Neuron (in vitro differentiated cells): ENCODE results near the gene CLCA2.

Experiments
- H2AFZ ChIP-seq: one replicate; pipeline ENCODE4 v1.6.1; 2013; ENCODE audit warnings: low read depth, mild to moderate bottlenecking, inconsistent platforms, low read length, moderate library complexity
- H3K27me3 ChIP-seq: one replicate; pipeline ENCODE4 v1.6.1; 2013; ENCODE audit warnings: low read length; ENCODE audit not compliant: insufficient read depth
- H3K36me3 ChIP-seq: one replicate; pipeline ENCODE4 v1.6.1; 2013; ENCODE audit warnings: low read length; ENCODE audit not compliant: insufficient read depth
- H3K4me1 ChIP-seq: one replicate; pipeline ENCODE4 v1.6.1; 2013; ENCODE audit warnings: low read length; ENCODE audit not compliant: insufficient read depth
- H3K4me3 ChIP-seq: 2 replicates; pipeline ENCODE4 v1.5.1; 2013; ENCODE audit warnings: mild to moderate bottlenecking, low read length, moderate library complexity
- H3K9me3 ChIP-seq: one replicate; pipeline ENCODE4 v1.6.1; 2013; ENCODE audit warnings: low read length

CLCA2 gene

DNA sequence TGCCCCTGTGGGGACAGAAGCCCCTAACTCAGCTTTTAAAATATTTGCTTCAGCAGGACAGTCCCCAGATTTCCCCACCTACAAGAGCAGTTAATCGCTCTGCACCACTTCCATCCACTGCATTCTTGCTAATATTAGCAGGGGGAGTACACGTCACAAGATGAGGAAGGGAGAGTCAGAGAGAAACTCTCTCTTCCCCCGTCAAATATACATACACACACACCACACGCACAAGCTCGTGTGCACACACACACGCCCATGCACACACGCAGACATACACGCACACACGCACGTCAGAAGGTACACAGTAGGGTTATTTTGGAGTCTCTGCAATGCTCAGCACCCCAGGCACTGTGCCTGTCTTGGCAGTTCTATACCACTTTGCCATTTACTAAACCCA is 46.9 kb downstream of the CLCA2 start:
- no peak overlapping the region for H3K4me3 ChIP-seq
- H3K36me3 ChIP-seq = no peaks in the 10 kb centered on the region
- no peak overlapping the region for H2AFZ ChIP-seq
- H3K27me3 ChIP-seq = no peaks in the 10 kb centered on the region
- H3K4me1 ChIP-seq = no peaks in the 10 kb centered on the region
- no peaks in the 10 kb centered on the region for H3K9me3 ChIP-seq

DNA sequence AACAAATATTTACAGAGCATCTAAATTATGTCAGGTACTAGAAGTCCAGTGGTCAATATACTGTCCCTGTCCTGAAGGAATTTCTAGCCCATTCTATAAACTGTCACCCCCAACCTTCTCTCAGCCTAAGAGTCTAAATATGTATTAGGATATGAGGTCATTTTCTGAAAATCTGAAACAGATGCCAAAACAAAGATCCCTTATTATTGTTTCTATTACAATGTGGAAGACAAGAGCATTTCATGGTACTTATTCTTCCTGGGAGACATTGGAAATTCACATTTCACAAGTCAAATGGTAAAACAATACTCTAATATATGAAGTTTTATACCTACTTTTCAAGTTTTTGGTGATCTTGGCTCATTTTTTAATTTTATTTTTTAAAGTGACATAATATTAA is 47.3 kb downstream of the CLCA2 start:
- no peaks in the 10 kb centered on the region for H3K27me3 ChIP-seq
- H3K9me3 ChIP-seq = no peaks in the 10 kb centered on the region
- H3K36me3 ChIP-seq = no peaks in the 10 kb centered on the region
- H2AFZ ChIP-seq = no peak overlapping the region
- H3K4me3 ChIP-seq = no peak overlapping the region
- H3K4me1 ChIP-seq = no peaks in the 10 kb centered on the region

DNA sequence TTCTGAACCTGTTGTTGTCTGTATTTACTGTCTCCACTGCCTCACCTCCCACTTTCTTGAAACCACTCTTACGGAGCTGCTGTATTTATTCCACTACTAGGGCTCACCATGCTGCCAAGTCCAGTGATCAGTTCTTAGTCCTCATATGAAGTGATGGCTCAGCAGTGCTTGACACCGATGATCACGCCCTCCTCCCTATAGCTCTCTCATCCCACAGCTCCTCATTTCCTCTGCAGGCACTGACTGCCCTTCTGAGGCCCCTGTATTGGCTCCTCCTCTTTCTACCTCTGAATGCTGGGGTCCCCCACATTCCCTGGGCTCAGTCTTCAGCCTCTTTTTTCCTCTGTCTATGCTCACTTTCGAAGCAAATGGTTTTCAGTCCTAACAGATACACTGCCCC is 48.2 kb downstream of the CLCA2 start:
- H3K36me3 ChIP-seq = no peaks in the 10 kb centered on the region
- H3K4me1 ChIP-seq = no peaks in the 10 kb centered on the region
- no peaks in the 10 kb centered on the region for H3K9me3 ChIP-seq
- no peak overlapping the region for H2AFZ ChIP-seq
- H3K27me3 ChIP-seq = no peaks in the 10 kb centered on the region
- no peak overlapping the region for H3K4me3 ChIP-seq

DNA sequence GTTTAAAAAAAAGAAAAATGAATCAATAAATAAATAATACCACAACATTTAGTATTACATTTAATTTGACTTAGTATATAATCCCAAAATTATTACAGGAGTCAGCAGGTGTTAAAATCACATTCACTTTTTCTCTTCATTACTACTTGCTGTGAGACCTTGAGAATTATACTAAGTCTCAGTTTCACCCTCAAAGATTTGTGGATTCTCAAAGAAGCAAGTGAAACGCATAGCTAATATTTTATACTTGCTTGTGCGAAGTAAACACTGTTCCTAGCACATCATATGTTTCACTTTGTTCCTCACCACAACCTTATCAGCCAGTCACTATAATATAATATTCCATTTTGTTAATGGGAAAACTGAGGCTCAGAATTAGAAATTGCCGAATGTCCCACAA is 48.8 kb downstream of the CLCA2 start:
- no peaks in the 10 kb centered on the region for H3K4me1 ChIP-seq
- no peaks in the 10 kb centered on the region for H3K36me3 ChIP-seq
- H3K4me3 ChIP-seq = no peak overlapping the region
- no peaks in the 10 kb centered on the region for H3K27me3 ChIP-seq
- no peak overlapping the region for H2AFZ ChIP-seq
- H3K9me3 ChIP-seq = no peaks in the 10 kb centered on the region

DNA sequence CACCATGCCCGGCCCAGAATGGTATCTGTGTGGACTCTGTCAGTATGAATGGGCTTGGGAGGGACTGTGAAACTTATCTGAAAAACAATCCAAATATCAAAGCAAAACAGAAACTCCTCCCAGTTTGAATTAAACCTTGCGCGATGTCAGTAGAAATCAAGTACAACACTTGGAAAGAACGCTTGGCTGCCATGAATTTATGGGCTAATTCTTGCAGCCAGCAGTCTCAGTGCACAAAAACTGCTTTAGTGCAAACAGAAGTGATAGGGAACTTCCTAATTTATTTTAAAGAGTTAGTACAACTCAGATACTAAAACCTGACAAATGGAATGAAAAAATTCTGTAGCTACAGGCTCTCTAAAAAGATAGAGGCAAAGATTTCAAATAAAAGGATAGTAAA is 53.3 kb downstream of the CLCA2 start:
- no peaks in the 10 kb centered on the region for H3K9me3 ChIP-seq
- no peaks in the 10 kb centered on the region for H3K27me3 ChIP-seq
- H3K4me1 ChIP-seq = no peaks in the 10 kb centered on the region
- no peaks in the 10 kb centered on the region for H3K36me3 ChIP-seq
- H3K4me3 ChIP-seq = no peak overlapping the region
- no peak overlapping the region for H2AFZ ChIP-seq

DNA sequence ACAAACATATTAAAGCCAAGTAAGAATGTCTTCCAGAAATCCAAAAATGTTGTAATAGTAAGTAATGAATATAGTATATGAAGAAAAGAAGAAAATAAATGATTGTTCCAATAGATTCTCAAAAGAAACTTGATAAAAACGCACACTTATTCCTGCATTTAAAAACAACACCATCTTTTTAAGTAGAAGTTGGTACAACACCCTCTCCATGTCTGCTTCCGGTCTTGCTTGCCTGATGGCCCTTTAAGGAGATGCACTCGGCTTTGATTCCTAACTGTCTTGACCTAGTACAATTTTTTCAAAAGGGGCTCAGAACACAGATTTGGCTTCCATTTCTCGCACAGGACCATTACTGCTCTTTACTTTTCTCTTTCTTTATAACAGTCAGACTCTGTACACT is 53.7 kb downstream of the CLCA2 start:
- Histone ChIP-seq H3K4me1 (no peaks in the 10 kb centered on the region), H3K9me3 (no peaks in the 10 kb centered on the region), H2AFZ (no peak overlapping the region), H3K4me3 (no peak overlapping the region), H3K36me3 (no peaks in the 10 kb centered on the region), H3K27me3 (no peaks in the 10 kb centered on the region)

DNA sequence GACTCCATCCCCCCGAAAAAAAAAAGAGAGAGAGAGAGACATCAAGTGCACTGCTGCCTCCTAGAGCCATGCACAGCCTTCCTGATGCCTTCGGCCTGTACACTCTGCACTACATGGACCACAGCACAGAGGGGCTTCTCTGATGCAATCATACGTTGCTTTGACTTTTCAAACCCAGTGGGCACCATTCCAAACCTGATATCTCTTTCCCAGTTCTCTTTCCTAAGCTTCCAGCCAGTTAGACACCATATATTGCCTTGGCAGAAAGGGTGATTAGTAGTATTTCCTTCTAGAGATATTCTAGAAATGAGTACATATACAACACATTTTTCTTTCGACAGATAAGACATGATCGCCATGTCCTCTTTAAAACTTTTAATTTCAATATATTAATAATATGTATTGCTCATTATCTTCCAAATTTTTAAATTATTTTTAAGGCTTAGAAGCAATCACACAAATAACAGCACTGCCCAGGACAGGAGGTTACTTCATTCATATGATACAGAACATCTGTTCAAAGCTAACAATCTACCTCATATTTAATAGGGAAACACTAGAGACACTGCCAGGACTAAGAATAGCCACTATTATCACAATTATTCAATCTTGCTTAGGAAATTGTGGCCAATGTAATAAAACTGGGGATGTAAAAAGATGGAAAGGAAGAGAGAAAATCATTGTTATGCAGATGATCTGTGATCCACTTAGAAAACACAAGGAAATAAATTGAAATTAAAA is 54.6 kb downstream of the CLCA2 start:
- H2AFZ ChIP-seq = no peak overlapping the region
- no peaks in the 10 kb centered on the region for H3K36me3 ChIP-seq
- no peaks in the 10 kb centered on the region for H3K4me1 ChIP-seq
- H3K4me3 ChIP-seq = no peak overlapping the region
- H3K27me3 ChIP-seq = peaks cover 3% of the 10 kb centered on the region
- H3K9me3 ChIP-seq = no peaks in the 10 kb centered on the region

DNA sequence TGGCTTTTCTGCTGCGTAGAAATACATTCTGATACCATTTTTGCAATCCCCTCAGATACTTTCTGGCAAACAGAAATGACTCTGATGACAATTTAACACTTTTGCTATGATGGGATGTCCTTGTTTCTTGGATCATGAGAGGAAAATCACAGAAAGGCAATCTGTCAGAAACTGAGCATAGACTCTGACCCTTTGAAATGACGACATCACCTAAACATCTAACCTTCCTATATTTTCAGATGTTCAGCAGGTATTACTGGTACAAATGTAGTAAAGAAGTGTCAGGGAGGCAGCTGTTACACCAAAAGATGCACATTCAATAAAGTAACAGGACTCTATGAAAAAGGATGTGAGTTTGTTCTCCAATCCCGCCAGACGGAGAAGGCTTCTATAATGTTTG is 58.0 kb downstream of the CLCA2 start:
- Histone ChIP-seq H3K4me1 (no peaks in the 10 kb centered on the region), H3K4me3 (no peak overlapping the region), H3K27me3 (peaks cover 5% of the 10 kb centered on the region), H2AFZ (no peak overlapping the region), H3K9me3 (no peaks in the 10 kb centered on the region), H3K36me3 (no peaks in the 10 kb centered on the region)

DNA sequence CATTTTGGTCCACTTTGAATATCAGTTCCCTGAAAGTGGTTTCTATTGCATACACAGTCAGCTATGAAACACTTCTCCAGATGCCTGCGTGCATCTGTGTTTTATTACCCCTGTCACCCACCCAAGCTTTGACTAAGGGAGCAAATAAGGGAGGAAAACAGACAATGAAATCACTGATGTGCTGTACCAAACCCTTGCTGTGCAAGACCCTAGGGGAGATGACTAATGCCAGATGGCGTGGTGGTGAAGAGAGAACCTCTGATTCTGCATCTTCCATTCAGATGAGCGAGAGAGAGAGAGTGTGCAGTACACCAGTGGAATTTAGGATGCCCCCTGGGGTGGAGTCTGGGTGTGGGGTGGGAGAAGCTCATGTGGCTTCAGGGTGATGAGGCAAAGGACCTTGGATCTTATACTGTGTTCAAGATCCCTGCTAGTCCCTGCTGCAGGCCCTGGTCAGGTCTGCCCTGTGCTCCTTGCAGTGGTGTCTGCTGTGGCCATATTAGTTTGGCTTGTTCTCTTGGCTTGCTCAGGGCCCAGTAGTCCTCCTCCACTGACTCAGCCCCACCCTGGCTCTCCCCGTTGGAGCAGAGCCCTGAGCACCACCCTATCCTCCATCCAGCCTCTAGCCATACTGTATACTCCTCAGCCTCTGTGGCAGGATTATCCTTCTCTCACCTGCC is 63.3 kb downstream of the CLCA2 start:
- Histone ChIP-seq H3K4me1 (no peaks in the 10 kb centered on the region), H3K4me3 (no peak overlapping the region), H3K27me3 (peaks cover 5% of the 10 kb centered on the region), H2AFZ (no peak overlapping the region), H3K9me3 (no peaks in the 10 kb centered on the region), H3K36me3 (no peaks in the 10 kb centered on the region)

DNA sequence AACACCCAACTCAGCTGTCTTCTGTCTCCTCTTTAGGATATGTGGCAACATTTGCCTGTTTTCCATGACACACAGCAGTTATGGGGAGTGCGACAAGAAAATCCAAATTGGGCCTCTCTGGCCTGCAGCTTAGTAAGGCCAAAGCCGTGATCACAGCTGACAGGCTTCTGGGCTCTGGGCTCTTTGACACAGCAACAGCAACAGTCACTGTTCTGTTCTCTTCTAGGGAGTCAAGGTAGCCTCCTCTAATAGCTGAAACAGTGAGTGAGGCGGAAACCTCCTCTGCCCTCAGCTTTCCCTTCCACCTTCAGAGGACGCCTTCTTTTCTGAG is 63.8 kb downstream of the CLCA2 start:
- Histone ChIP-seq H3K4me3 (no peak overlapping the region), H3K36me3 (no peaks in the 10 kb centered on the region), H2AFZ (no peak overlapping the region), H3K9me3 (no peaks in the 10 kb centered on the region), H3K27me3 (peaks cover 5% of the 10 kb centered on the region), H3K4me1 (no peaks in the 10 kb centered on the region)

DNA sequence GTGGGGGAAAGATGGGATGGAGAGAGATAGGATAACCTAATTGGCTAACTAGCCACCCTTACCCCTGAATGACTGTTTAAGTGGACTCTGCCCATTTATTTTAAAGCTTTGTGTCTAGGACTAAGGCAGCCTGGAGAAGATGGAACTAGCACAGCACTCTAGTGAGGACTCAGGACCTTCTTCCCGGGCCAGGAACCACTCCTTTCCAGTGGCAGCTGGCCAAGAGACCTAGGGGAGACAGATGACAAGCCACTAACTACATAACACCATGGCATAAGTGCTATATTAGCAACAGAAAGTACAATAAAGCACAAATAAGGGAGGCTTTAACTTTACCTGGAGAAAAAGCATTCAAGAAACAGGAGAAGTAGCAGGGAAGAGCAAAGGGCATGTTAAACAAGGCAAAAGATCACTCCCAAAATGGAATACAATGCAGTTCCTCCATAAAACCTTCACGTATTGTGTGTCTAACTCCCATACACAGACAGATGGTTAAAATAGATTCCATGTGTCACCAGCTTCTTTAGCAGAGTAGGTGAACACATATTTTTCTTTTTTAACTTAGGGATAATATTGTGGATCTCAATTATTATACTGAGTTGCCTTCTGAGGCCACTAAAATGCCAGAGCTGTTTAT is 65.4 kb downstream of the CLCA2 start:
- H3K4me1 ChIP-seq = no peaks in the 10 kb centered on the region
- no peaks in the 10 kb centered on the region for H3K9me3 ChIP-seq
- no peak overlapping the region for H2AFZ ChIP-seq
- no peak overlapping the region for H3K4me3 ChIP-seq
- H3K36me3 ChIP-seq = no peaks in the 10 kb centered on the region
- peaks cover 2% of the 10 kb centered on the region for H3K27me3 ChIP-seq

DNA sequence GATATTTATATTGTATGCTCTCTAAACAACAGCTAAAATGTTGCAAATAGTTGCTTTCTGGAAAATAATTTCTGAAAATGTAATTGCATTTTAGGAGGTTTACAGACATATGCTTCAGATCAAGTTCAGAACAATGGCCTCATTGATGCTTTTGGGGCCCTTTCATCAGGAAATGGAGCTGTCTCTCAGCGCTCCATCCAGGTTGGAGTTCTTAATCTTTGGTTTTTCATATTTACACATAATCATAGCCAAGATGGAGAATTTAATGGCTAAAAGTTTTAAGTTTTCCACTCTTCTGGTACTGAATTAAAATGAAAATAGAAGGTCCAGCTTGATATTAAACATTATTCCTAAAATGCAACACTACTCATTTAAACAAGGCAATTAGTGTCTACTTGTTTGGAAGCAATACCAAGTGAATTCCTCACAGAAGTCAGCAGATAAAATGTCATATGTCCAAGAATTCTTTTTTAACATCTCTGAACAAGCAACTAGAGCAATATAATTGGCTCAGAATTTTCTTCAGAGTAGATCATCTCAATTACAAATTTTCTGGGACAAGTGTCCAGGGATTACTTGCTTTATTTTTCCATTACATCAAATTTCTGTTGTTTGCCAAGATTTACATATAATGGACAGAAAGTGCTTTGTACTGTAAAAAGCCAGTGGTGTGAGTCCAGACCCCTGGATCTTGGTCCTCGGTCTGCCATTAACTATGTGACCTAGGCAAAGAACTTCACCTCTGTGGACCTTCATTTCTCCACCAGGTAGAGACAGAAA is 67.4 kb downstream of the CLCA2 start:
- Histone ChIP-seq H3K4me1 (no peaks in the 10 kb centered on the region), H3K4me3 (no peak overlapping the region), H3K27me3 (peaks cover 4% of the 10 kb centered on the region)

DNA sequence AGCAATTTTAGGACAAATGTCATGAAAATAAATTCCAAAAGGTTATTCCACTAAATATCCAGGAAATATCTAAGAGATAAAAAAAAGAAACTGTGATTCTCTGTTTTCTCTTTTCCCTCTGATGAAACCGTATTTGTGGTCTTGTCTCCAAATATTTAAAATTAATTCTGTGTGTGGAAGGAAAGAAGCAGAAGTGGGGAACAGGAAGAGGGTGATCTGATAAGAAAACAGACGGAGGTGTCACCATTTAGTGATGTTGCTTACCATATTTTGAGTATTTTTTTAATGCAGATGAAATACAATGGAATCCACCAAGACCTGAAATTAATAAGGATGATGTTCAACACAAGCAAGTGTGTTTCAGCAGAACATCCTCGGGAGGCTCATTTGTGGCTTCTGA is 74.3 kb downstream of the CLCA2 start:
- Histone ChIP-seq H3K4me1 (no peaks in the 10 kb centered on the region), H2AFZ (no peak overlapping the region), H3K36me3 (no peaks in the 10 kb centered on the region)

More for the DNA sequence above, 67.4 kb downstream of the CLCA2 start:
- H3K36me3 ChIP-seq = no peaks in the 10 kb centered on the region
- no peaks in the 10 kb centered on the region for H3K9me3 ChIP-seq
- no peak overlapping the region for H2AFZ ChIP-seq

More for the DNA sequence above, 74.3 kb downstream of the CLCA2 start:
- H3K4me3 ChIP-seq = no peak overlapping the region
- no peaks in the 10 kb centered on the region for H3K9me3 ChIP-seq
- peaks cover 5% of the 10 kb centered on the region for H3K27me3 ChIP-seq
